ENCODE measurements around the gene TSPAN14. TPM values are rescaled to one million over a fixed set of nuclear protein-coding genes. Genes with fewer than 3 reads are reported as not detected.

The TSPAN14 gene
- total and polyA plus RNA-seq, 2 experiments from 2014 or later: 17.9 to 40.7 TPM

DNA sequence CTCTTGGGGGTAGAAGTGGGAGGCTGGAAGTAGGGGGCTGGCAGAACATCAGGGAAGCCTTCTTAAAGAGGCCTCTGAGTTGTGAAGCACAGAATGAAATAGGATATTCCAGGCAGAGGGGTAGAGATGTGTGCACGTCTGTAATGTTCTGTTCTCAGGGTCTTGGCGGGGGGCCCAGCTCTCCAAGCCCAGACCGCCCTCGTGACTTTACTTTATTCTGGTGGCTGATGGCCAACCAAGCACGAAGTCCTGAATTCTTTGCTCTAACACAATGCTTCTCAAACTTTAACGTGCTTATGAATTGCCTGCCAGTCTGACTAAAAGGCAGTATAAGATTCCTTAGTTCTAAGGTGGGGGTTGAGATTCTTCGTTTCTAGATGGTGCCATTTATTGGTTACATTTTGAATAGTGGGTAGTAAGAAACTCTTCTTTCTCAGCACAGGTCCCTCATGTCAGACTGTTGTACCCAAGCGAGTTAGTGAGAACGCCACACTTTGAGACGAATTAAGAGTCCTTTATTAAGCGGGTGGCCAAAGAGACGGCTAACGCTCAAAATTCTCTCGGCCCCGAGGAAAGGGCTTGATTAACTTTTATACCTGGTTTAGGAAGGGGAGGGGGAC lies 37.5 kb upstream of the TSPAN14 start:
- H3K79me2 ChIP-seq (replicated peaks; ENCODE audit: insufficient read depth): peaks cover 31% of the 10 kb centered on the region
- no peak overlapping the region for H3K27ac Mint-ChIP-seq
- peak overlapping the region; percentile 40; the same call in 1 of the 2 replicates for H3K4me3 ChIP-seq
- peaks cover 16% of the 10 kb centered on the region for H3K27me3 ChIP-seq (ENCODE audit: insufficient read depth)
- peaks cover 63% of the 10 kb centered on the region for H3K4me1 Mint-ChIP-seq
- H3K36me3 Mint-ChIP-seq (ENCODE audit: low read depth): no peaks in the 10 kb centered on the region
- DNase-seq (ENCODE audit: low spot score) (no peak), ATAC-seq (peak; percentile 37)
- no peaks in the 10 kb centered on the region for H3K36me3 ChIP-seq (ENCODE audit: insufficient read depth)
- peaks cover 10% of the 10 kb centered on the region for H3K27me3 Mint-ChIP-seq (ENCODE audit: insufficient read depth, low read depth, poor library complexity)
- H3K27ac ChIP-seq (ENCODE audit: low read depth): no peak overlapping the region
- peaks cover 46% of the 10 kb centered on the region for H4K20me1 ChIP-seq (replicated peaks; ENCODE audit: insufficient read depth)
- H2AFZ ChIP-seq: no peak overlapping the region
- H3K9me3 Mint-ChIP-seq: no peaks in the 10 kb centered on the region
- H3K4me2 ChIP-seq: peak overlapping the region; percentile 75
- TF ChIP-seq, protein P1, sequence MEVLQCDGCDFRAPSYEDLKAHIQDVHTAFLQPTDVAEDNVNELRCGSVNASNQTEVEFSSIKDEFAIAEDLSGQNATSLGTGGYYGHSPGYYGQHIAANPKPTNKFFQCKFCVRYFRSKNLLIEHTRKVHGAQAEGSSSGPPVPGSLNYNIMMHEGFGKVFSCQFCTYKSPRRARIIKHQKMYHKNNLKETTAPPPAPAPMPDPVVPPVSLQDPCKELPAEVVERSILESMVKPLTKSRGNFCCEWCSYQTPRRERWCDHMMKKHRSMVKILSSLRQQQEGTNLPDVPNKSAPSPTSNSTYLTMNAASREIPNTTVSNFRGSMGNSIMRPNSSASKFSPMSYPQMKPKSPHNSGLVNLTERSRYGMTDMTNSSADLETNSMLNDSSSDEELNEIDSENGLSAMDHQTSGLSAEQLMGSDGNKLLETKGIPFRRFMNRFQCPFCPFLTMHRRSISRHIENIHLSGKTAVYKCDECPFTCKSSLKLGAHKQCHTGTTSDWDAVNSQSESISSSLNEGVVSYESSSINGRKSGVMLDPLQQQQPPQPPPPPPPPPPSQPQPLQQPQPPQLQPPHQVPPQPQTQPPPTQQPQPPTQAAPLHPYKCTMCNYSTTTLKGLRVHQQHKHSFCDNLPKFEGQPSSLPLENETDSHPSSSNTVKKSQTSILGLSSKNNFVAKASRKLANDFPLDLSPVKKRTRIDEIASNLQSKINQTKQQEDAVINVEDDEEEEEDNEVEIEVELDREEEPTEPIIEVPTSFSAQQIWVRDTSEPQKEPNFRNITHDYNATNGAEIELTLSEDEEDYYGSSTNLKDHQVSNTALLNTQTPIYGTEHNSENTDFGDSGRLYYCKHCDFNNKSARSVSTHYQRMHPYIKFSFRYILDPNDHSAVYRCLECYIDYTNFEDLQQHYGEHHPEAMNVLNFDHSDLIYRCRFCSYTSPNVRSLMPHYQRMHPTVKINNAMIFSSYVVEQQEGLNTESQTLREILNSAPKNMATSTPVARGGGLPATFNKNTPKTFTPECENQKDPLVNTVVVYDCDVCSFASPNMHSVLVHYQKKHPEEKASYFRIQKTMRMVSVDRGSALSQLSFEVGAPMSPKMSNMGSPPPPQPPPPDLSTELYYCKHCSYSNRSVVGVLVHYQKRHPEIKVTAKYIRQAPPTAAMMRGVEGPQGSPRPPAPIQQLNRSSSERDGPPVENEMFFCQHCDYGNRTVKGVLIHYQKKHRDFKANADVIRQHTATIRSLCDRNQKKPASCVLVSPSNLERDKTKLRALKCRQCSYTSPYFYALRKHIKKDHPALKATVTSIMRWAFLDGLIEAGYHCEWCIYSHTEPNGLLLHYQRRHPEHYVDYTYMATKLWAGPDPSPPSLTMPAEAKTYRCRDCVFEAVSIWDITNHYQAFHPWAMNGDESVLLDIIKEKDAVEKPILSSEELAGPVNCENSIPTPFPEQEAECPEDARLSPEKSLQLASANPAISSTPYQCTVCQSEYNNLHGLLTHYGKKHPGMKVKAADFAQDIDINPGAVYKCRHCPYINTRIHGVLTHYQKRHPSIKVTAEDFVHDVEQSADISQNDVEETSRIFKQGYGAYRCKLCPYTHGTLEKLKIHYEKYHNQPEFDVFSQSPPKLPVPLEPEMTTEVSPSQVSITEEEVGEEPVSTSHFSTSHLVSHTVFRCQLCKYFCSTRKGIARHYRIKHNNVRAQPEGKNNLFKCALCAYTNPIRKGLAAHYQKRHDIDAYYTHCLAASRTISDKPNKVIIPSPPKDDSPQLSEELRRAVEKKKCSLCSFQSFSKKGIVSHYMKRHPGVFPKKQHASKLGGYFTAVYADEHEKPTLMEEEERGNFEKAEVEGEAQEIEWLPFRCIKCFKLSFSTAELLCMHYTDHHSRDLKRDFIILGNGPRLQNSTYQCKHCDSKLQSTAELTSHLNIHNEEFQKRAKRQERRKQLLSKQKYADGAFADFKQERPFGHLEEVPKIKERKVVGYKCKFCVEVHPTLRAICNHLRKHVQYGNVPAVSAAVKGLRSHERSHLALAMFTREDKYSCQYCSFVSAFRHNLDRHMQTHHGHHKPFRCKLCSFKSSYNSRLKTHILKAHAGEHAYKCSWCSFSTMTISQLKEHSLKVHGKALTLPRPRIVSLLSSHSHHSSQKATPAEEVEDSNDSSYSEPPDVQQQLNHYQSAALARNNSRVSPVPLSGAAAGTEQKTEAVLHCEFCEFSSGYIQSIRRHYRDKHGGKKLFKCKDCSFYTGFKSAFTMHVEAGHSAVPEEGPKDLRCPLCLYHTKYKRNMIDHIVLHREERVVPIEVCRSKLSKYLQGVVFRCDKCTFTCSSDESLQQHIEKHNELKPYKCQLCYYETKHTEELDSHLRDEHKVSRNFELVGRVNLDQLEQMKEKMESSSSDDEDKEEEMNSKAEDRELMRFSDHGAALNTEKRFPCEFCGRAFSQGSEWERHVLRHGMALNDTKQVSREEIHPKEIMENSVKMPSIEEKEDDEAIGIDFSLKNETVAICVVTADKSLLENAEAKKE (CRISPR knock-in tag; IDR thresholded peaks at IDR 0.05): no peak
- TF ChIP-seq ZNF331 (CRISPR knock-in tag; IDR thresholded peaks at IDR 0.05; ENCODE audit: low read depth) (no peak), ZNF114 (CRISPR knock-in tag; IDR thresholded peaks at IDR 0.05) (no peak), CREB1 (CRISPR knock-in tag; IDR thresholded peaks at IDR 0.05; ENCODE audit: low read depth) (no peak), STAT1 (IDR thresholded peaks at IDR 0.05; ENCODE audit: unreplicated experiment) (no peak), EZH2phosphoT487 (IDR thresholded peaks at IDR 0.05; ENCODE audit: unreplicated experiment) (no peak), POLR2AphosphoS5 (IDR thresholded peaks at IDR 0.05; ENCODE audit: low read depth) (no peak), JUNB (IDR thresholded peaks at IDR 0.05; ENCODE audit: unreplicated experiment) (no peak), EZH2 (IDR thresholded peaks at IDR 0.05; ENCODE audit: low read depth, unreplicated experiment) (no peak), NANOG (IDR thresholded peaks at IDR 0.05; ENCODE audit: borderline replicate concordance) (no peak)
- TF ChIP-seq, protein P2, sequence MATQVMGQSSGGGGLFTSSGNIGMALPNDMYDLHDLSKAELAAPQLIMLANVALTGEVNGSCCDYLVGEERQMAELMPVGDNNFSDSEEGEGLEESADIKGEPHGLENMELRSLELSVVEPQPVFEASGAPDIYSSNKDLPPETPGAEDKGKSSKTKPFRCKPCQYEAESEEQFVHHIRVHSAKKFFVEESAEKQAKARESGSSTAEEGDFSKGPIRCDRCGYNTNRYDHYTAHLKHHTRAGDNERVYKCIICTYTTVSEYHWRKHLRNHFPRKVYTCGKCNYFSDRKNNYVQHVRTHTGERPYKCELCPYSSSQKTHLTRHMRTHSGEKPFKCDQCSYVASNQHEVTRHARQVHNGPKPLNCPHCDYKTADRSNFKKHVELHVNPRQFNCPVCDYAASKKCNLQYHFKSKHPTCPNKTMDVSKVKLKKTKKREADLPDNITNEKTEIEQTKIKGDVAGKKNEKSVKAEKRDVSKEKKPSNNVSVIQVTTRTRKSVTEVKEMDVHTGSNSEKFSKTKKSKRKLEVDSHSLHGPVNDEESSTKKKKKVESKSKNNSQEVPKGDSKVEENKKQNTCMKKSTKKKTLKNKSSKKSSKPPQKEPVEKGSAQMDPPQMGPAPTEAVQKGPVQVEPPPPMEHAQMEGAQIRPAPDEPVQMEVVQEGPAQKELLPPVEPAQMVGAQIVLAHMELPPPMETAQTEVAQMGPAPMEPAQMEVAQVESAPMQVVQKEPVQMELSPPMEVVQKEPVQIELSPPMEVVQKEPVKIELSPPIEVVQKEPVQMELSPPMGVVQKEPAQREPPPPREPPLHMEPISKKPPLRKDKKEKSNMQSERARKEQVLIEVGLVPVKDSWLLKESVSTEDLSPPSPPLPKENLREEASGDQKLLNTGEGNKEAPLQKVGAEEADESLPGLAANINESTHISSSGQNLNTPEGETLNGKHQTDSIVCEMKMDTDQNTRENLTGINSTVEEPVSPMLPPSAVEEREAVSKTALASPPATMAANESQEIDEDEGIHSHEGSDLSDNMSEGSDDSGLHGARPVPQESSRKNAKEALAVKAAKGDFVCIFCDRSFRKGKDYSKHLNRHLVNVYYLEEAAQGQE (IDR thresholded peaks at IDR 0.05; ENCODE audit: unreplicated experiment): no peak
- TF ChIP-seq, protein P3, sequence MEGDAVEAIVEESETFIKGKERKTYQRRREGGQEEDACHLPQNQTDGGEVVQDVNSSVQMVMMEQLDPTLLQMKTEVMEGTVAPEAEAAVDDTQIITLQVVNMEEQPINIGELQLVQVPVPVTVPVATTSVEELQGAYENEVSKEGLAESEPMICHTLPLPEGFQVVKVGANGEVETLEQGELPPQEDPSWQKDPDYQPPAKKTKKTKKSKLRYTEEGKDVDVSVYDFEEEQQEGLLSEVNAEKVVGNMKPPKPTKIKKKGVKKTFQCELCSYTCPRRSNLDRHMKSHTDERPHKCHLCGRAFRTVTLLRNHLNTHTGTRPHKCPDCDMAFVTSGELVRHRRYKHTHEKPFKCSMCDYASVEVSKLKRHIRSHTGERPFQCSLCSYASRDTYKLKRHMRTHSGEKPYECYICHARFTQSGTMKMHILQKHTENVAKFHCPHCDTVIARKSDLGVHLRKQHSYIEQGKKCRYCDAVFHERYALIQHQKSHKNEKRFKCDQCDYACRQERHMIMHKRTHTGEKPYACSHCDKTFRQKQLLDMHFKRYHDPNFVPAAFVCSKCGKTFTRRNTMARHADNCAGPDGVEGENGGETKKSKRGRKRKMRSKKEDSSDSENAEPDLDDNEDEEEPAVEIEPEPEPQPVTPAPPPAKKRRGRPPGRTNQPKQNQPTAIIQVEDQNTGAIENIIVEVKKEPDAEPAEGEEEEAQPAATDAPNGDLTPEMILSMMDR (conservative IDR thresholded peaks at IDR 0.05; ENCODE audit: low read depth in 2 of 2): no peak
- TF ChIP-seq, protein P4, sequence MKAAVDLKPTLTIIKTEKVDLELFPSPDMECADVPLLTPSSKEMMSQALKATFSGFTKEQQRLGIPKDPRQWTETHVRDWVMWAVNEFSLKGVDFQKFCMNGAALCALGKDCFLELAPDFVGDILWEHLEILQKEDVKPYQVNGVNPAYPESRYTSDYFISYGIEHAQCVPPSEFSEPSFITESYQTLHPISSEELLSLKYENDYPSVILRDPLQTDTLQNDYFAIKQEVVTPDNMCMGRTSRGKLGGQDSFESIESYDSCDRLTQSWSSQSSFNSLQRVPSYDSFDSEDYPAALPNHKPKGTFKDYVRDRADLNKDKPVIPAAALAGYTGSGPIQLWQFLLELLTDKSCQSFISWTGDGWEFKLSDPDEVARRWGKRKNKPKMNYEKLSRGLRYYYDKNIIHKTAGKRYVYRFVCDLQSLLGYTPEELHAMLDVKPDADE (IDR thresholded peaks at IDR 0.05): no peak
- H3F3A ChIP-seq (replicated peaks; ENCODE audit: low read depth): no peaks in the 10 kb centered on the region
- peak overlapping the region; percentile 64 for H3K4me3 Mint-ChIP-seq
- no peaks in the 10 kb centered on the region for H3K9me2 ChIP-seq (ENCODE audit: insufficient read depth)
- H3K4me1 ChIP-seq (ENCODE audit: insufficient read depth): peaks cover 42% of the 10 kb centered on the region

Measured in GM23338 (cell line).